Measurements from ENCODE around the gene LCTL. TPM values are rescaled to one million over a fixed set of nuclear protein-coding genes. Genes with fewer than 3 reads are reported as not detected.

Gene LCTL
- total RNA-seq, 2 experiments from 2014 or later = not detected

DNA sequence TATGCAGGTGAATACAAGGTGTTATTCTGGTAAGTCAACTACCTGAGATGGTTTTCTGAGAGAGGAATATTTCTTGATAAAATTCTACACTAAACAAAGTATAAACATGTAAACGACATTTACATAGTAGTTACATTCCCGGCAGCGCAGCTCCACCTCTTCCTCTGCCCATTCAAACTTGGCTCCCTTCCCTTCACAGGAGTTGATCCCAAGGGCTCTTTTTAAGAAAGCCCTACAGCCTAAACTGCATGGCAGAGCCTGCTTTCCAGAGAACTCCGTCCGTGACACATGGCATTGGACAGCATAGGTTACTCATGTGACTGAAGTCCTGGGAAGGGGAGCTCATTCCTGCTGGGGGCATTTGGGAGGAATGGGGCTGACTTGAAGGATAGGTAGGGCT, 22.0 kb upstream of the LCTL start:
- Mint-ChIP-seq H3K27me3 (no peaks in the 10 kb centered on the region), H3K27ac (no peak overlapping the region), H3K9me3 (no peaks in the 10 kb centered on the region), H3K4me1 (no peaks in the 10 kb centered on the region), H3K36me3 (ENCODE audit: low read depth) (no peaks in the 10 kb centered on the region), H3K4me3 (no peak overlapping the region)
- no peak for DNase-seq
- CTCF ChIA-PET = interaction anchor here (0.6 kb wide), 1 partner anchor 21 kb away, joined by 3 read pairs; no protein-coding TSS in a partner anchor
- POLR2A ChIA-PET = no interaction called here

DNA sequence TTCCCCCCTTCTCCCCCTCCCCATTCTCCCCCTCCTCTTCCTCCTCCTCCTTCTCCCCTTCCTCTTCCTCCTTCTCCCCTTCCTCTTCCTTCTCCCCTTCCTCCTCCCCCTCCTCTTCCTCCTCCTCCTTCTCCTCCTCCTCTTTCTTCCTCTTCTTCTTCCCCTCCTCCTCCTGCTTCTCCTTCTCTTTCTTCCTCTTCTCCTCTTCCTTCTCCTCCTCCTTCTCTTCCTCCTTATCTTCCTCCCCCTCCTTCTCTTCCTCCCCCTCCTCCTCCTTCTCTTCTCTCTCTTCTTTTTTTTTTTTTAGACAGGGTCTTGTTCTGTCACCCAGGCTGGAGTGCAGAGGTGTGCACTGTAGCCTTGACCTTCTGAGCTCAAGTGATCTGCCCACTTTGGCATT, 21.2 kb upstream of the LCTL start:
- H3K4me1 Mint-ChIP-seq = no peaks in the 10 kb centered on the region
- no peak for DNase-seq
- H3K27ac Mint-ChIP-seq = no peak overlapping the region
- no peaks in the 10 kb centered on the region for H3K9me3 Mint-ChIP-seq
- H3K36me3 Mint-ChIP-seq (ENCODE audit: low read depth) = no peaks in the 10 kb centered on the region
- POLR2A ChIA-PET = no interaction called here
- CTCF ChIA-PET = interaction anchor here (0.6 kb wide), 1 partner anchor 20 kb away, joined by 3 read pairs; no protein-coding TSS in a partner anchor
- peaks cover under 1% of the 10 kb centered on the region for H3K27me3 Mint-ChIP-seq
- H3K4me3 Mint-ChIP-seq = no peak overlapping the region

DNA sequence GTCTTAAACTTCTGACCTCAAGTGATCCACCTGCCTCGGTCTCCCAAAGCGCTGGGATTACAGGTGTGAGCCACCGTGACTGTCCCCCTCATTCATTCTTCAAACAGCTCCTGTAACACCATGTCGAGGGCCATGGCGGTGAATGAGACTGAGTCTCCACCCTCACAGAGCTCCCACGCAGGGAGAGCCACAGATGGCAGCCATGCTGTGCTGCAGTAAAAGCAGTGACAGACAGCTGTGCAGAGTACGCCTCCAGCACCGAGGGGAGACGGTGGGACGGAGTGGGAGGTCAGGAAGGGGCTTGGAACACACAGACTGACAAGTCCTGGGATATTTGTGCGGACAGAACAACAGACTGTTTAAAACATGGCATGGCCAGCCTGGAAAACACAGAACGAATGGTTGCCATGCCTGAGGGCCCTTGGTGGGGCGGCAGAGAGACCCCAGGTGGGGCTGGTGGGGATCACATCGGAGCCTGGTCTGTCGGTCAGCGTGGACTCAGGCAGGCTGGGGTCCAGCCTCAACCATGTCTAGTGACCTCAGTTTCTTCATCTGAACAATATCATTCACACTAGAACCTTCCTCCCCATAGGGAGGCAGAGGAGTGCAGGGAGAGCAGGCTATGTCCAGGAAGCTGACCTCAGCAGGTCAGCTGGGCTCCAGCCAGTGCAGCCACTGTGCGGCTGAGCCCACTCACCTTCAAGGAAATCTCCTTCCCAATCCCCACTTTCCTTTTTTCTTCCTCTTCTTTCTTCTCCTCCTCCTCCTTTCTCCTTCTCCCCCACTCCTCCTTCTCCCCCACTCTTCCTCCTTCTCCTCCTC, 20.6 kb upstream of the LCTL start:
- peaks cover 2% of the 10 kb centered on the region for H3K27me3 Mint-ChIP-seq
- no peaks in the 10 kb centered on the region for H3K36me3 Mint-ChIP-seq (ENCODE audit: low read depth)
- CTCF ChIA-PET = interaction anchor here (1.9 kb wide), 1 partner anchor 11 kb away, joined by 12 read pairs; no protein-coding TSS in a partner anchor
- no peaks in the 10 kb centered on the region for H3K9me3 Mint-ChIP-seq
- H3K4me3 Mint-ChIP-seq = no peak overlapping the region
- no peak overlapping the region for H3K27ac Mint-ChIP-seq
- DNase-seq = no peak
- no peaks in the 10 kb centered on the region for H3K4me1 Mint-ChIP-seq
- POLR2A ChIA-PET = no interaction called here

DNA sequence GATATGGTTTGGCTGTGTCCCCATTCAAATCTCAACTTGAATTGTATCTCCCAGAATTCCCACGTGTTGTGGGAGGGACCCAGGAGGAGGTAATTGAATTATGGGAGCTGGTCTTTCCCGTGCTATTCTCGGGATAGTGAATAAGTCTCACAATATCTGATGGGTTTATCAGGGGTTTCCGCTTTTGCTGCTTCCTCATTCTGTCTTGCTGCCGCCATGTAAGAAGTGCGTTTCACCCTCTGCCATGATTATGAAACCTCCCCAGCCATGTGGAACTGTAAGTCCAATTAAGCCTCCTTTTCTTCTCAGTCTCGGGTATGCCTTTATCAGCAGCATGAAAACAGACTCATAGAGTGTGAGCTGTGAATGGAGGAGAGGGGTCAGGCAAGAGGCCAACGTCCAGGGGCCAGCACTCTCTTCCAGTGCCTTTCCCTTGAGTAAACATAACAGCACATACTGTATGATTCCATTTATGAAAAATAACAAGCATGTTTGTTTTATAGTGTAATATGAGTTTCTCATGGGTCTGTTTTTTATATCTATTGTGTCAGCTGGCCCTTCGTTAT, 16.3 kb upstream of the LCTL start:
- CTCF ChIA-PET = no interaction called here
- no peak overlapping the region for H3K4me3 Mint-ChIP-seq
- no peak for DNase-seq
- no peak overlapping the region for H3K27ac Mint-ChIP-seq
- no peaks in the 10 kb centered on the region for H3K9me3 Mint-ChIP-seq
- H3K27me3 Mint-ChIP-seq = peaks cover 2% of the 10 kb centered on the region
- no peaks in the 10 kb centered on the region for H3K4me1 Mint-ChIP-seq
- H3K36me3 Mint-ChIP-seq (ENCODE audit: low read depth) = no peaks in the 10 kb centered on the region
- POLR2A ChIA-PET = no interaction called here

DNA sequence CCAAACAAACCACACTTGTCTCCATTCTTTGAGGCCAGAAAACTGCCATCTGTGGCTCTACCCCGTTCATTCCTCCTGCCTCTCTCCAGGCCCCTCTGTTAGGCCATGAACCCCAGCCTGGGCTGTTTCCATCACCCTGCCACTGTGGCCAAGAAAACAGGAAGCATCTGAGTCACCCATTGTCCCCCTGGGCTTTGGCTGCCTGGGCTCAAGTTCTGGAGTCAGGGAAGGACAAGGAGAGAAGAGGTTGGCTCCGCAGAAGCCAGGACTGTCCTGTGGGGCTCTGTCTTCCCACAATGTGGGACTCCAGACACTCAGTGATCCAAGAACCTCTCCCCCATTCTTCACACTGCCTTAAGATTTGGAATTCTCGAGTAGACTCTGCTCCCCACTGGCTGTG, 14.8 kb upstream of the LCTL start:
- ChIA-PET CTCF (no interaction called here), POLR2A (no interaction called here)
- Mint-ChIP-seq H3K27ac (no peak overlapping the region), H3K36me3 (ENCODE audit: low read depth) (no peaks in the 10 kb centered on the region), H3K4me1 (no peaks in the 10 kb centered on the region), H3K9me3 (no peaks in the 10 kb centered on the region), H3K27me3 (peaks cover 2% of the 10 kb centered on the region), H3K4me3 (no peak overlapping the region)
- DNase-seq = no peak

DNA sequence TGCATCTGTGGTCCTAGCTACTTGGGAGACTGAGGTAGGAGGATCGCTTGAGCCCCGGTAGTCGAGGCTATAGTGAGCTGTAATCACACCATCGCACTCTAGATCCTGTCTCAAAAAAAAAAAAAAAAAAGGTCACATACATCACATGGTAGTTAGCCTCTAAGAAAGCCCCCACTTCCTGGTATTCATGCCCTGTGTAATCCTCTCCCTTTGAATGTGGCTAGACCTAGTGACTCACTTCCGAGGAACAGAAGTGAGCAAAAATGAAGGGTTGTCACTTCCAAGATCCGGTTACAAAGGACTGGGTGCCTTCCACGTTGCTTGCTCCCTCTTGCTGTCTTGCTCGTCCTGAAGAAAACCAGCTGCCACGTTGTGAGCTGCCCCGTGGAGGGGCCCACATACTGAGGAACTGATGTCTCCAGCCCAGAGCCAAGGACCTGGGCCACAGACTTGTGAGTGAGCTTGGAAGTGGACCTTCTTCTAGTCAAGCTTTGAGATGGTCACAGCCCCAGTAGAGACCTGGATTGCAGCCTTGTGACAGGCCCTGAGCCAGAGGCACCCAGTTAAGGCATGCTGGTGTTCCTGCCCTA, 12.6 kb upstream of the LCTL start:
- no peak overlapping the region for H3K4me3 Mint-ChIP-seq
- peak overlapping the region; percentile 36 for H3K27ac Mint-ChIP-seq
- POLR2A ChIA-PET = no interaction called here
- peaks cover 2% of the 10 kb centered on the region for H3K27me3 Mint-ChIP-seq
- CTCF ChIA-PET = interaction anchor here (1.0 to 1.4 kb wide), 2 partner anchors 12 to 25 kb away, joined by 3 read pairs; no protein-coding TSS in a partner anchor
- no peaks in the 10 kb centered on the region for H3K9me3 Mint-ChIP-seq
- H3K4me1 Mint-ChIP-seq = no peaks in the 10 kb centered on the region
- DNase-seq = no peak
- H3K36me3 Mint-ChIP-seq (ENCODE audit: low read depth) = no peaks in the 10 kb centered on the region

DNA sequence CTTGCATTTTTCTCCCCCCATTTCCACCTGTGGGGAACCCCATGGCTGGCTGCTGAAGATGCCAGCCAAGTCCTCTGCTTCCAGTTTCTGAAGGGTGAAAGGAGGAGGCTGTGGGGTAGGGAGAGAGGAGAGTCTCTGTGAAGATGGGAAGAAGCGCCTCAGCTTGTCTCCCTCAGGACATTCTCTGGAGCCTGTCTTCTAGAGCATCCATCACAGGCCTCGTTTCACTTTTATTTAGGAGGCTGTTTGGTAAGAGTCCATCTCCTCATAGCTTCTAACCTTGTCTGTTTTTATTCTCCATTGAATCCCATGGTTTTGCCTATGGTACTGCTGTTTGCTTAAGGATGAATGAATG, 8.8 kb upstream of the LCTL start:
- H3K27me3 Mint-ChIP-seq = no peaks in the 10 kb centered on the region
- CTCF ChIA-PET = interaction anchor here (1.0 to 2.7 kb wide), 3 partner anchors 8 to 25 kb away, joined by 4 to 12 read pairs (median 5); partner anchors contain the start of gene LCTL
- no peaks in the 10 kb centered on the region for H3K4me1 Mint-ChIP-seq
- no peak overlapping the region for H3K4me3 Mint-ChIP-seq
- no peaks in the 10 kb centered on the region for H3K9me3 Mint-ChIP-seq
- POLR2A ChIA-PET = no interaction called here
- no peak for DNase-seq
- no peaks in the 10 kb centered on the region for H3K36me3 Mint-ChIP-seq (ENCODE audit: low read depth)
- no peak overlapping the region for H3K27ac Mint-ChIP-seq

DNA sequence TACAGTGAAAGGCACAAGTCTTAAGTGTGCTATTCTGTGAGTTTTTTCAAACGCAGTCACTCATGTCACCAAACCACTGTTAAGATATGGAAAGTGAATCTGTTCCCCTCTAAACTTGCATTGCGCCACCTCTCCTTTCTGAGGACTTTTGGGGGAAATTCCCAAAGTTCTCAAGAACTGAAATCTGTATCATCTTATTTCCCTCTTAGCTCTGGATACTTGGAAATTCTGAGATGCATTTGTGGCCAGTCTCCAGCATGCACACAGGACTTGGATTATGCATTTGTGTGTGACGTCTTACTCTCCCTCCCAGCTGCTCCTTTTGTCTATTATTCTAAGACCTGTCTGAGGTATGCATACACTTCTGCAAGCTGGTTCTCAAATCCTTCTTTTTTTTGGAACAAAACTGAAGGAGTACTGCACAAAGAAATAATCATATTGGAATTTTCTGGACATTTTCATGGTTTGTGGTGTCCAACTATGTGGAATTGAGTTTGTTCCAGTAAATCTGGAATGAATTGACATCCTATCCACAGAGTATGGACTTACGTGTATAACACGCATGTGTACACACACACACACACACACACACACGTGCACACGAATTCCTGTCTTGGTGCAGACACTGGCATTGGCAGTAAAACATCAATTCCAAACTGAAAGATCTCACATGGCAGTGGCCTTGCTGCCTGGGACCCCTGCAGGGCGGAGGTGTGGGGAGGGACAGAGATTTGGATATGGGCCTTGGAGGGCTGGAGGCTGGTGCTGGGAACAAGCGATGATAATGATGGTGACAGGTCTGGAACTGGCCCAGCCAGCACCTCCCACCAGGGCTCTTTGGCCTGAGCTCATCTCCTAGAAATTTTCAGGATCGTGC, 8.2 kb upstream of the LCTL start:
- Mint-ChIP-seq H3K9me3 (no peaks in the 10 kb centered on the region), H3K27me3 (no peaks in the 10 kb centered on the region), H3K36me3 (ENCODE audit: low read depth) (no peaks in the 10 kb centered on the region), H3K4me1 (no peaks in the 10 kb centered on the region), H3K27ac (no peak overlapping the region), H3K4me3 (no peak overlapping the region)
- POLR2A ChIA-PET = interaction anchor here (0.6 kb wide), 1 partner anchor 438 kb away, joined by 7 read pairs; no protein-coding TSS in a partner anchor
- CTCF ChIA-PET = interaction anchor here (1.7 to 2.7 kb wide), 2 partner anchors 11 to 25 kb away, joined by 4 to 12 read pairs; no protein-coding TSS in a partner anchor
- DNase-seq = no peak

DNA sequence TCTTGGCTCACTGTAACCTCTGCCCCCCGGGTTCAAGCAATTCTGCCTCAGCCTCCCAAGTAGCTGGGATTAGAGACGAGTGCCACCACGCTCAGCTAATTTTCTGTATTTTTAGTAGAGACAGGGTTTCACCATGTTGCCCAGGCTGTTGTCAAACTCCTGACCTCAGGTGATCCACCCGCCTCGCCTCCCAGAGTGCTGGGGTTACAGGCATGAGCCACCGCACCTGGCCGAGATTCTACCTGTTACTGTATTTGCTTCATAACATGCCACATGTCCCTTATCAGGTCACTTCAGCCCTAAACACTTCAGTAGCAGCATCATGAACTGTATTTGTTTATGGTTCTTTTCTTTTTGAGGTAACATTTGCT, 7.5 kb upstream of the LCTL start:
- no peak overlapping the region for H3K4me3 Mint-ChIP-seq
- H3K9me3 Mint-ChIP-seq = no peaks in the 10 kb centered on the region
- H3K4me1 Mint-ChIP-seq = no peaks in the 10 kb centered on the region
- ChIA-PET CTCF (no interaction called here), POLR2A (interaction anchor here (0.6 kb wide), 1 partner anchor 438 kb away, joined by 7 read pairs; no protein-coding TSS in a partner anchor)
- H3K36me3 Mint-ChIP-seq (ENCODE audit: low read depth) = no peaks in the 10 kb centered on the region
- no peak overlapping the region for H3K27ac Mint-ChIP-seq
- no peaks in the 10 kb centered on the region for H3K27me3 Mint-ChIP-seq
- DNase-seq = no peak

DNA sequence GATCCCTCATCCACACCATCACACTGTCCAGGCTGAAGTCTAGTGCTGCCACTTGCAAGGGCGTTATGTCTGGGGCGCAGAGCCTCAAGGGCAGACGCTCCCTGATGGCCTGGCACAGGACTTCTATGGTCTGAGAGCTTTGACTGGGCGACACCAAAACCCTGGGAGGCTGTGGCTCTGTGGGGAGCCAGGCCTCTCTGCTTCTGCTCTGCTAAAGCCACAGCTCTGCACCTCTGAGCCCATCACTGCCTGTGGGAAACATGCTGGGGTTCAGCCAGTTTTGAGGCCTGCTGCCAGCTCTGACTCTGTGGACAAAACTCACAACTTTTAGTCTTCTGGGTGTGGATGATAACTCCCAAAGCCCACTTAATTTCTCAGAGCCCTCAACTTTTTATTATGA, 6.3 kb upstream of the LCTL start:
- Mint-ChIP-seq H3K27ac (no peak overlapping the region), H3K27me3 (no peaks in the 10 kb centered on the region), H3K4me1 (peaks cover 2% of the 10 kb centered on the region), H3K4me3 (no peak overlapping the region), H3K9me3 (no peaks in the 10 kb centered on the region), H3K36me3 (ENCODE audit: low read depth) (no peaks in the 10 kb centered on the region)
- ChIA-PET POLR2A (no interaction called here), CTCF (no interaction called here)
- no peak for DNase-seq

DNA sequence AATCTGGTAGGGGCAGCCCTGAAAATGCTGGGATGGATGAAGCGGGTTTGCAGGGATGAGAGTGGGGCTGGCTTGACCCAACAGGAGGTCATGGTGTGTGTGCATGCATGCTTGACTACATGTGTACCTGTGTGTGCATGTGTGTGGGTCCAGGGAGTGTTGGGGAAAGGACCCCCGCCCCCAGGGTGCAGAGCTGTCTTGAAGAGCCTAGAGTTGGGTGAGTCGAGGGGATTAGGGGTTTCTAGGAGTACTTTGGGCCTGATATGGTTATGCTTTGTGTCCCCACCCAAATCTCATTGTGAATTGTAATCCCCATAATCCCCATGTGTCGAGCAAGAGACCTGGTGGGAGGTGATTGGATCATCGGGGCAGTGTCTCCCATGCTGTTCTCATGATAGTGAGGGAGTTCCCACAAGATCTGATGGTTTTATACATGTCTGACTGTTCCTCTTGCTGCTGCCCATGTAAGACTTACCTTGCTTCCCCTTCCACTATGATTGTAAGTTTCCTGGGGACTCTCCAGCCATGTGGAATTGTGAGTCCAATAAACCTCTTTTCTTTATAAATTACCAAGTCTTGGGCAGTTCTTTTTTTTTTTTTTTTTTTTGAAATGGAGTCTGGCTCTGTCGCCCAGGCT, 5.2 kb upstream of the LCTL start:
- peaks cover 7% of the 10 kb centered on the region for H3K4me1 Mint-ChIP-seq
- H3K27me3 Mint-ChIP-seq = no peaks in the 10 kb centered on the region
- ChIA-PET CTCF (interaction anchor here (1.2 kb wide), 1 partner anchor 10 kb away, joined by 3 read pairs; no protein-coding TSS in a partner anchor), POLR2A (no interaction called here)
- H3K36me3 Mint-ChIP-seq (ENCODE audit: low read depth) = no peaks in the 10 kb centered on the region
- no peak for DNase-seq
- H3K9me3 Mint-ChIP-seq = no peaks in the 10 kb centered on the region
- H3K4me3 Mint-ChIP-seq = no peak overlapping the region
- H3K27ac Mint-ChIP-seq = no peak overlapping the region

DNA sequence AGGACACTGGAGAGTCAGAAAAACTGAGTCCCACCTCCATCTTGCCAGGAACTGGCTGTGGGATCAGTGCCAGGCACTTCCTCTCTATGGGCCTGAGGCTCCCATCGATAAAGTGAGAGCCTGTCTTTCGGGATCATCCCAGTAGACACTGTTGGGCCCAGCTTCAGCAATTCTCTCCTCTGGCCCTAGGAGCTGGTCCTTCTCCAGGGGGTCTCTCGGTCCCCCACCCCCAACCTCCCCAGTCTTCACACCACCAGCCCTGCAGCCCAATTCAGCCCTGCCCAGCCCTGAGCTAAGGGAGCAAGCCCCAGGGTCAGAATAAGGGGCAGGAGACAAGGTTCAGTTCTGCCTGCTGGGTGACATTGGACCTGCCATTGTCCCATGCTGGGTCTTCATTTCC, 4.5 kb upstream of the LCTL start:
- Mint-ChIP-seq H3K27me3 (no peaks in the 10 kb centered on the region), H3K9me3 (no peaks in the 10 kb centered on the region), H3K4me3 (no peak overlapping the region), H3K4me1 (peaks cover 7% of the 10 kb centered on the region), H3K36me3 (ENCODE audit: low read depth) (no peaks in the 10 kb centered on the region), H3K27ac (no peak overlapping the region)
- ChIA-PET POLR2A (no interaction called here), CTCF (interaction anchor here (0.6 to 1.2 kb wide), 2 partner anchors 11 to 1565 kb away, joined by 3 read pairs; no protein-coding TSS in a partner anchor)
- DNase-seq = no peak
